Smooth muscle cell (in vitro differentiated cells): ENCODE data around the gene UTY. TPM values are rescaled to one million over a fixed set of nuclear protein-coding genes. Genes with fewer than 3 reads are reported as not detected.

Source experiments
- DNase-seq: peaks from one replicate; lab custom pipeline; 2025; ENCODE audit not compliant: unreplicated experiment; lab: John Stamatoyannopoulos, UW
- H2AFZ ChIP-seq: fragments of 200-600 bp; sonication (generic); 2 replicates; pipeline ENCODE4 v1.6.0; 2016; ENCODE audit warnings: antibody characterized with exemption, low read depth, mild to moderate bottlenecking
- H3F3A ChIP-seq: fragments of 200-600 bp; sonication (generic); 2 replicates; pipeline ENCODE4 v1.6.0; 2017; ENCODE audit warnings: antibody characterized with exemption, low read depth
- H3K27ac ChIP-seq: fragments of 200-600 bp; sonication (generic); 2 replicates; pipeline ENCODE4 v1.5.1; 2016; ENCODE audit warnings: low read depth, mild to moderate bottlenecking
- H3K27me3 ChIP-seq: fragments of 200-600 bp; sonication (generic); 2 replicates; pipeline ENCODE4 v1.6.1; 2016; ENCODE audit warnings: low read depth, mild to moderate bottlenecking
- H3K36me3 ChIP-seq: fragments of 200-600 bp; sonication (generic); 2 replicates; pipeline ENCODE4 v1.5.1; 2016; ENCODE audit warnings: low read depth
- H3K4me1 ChIP-seq: fragments of 200-600 bp; sonication (generic); 2 replicates; pipeline ENCODE4 v1.5.1; 2016; ENCODE audit warnings: low read depth
- H3K4me2 ChIP-seq: fragments of 200-600 bp; sonication (generic); 2 replicates; pipeline ENCODE4 v1.6.0; 2016; ENCODE audit warnings: mild to moderate bottlenecking
- H3K4me3 ChIP-seq: fragments of 200-600 bp; sonication (generic); 2 replicates; pipeline ENCODE4 v1.5.1; 2016; ENCODE audit warnings: mild to moderate bottlenecking
- H3K79me2 ChIP-seq: fragments of 200-600 bp; sonication (generic); 2 replicates; pipeline ENCODE4 v1.6.0; 2016; ENCODE audit warnings: low read depth, mild to moderate bottlenecking
- H3K9ac ChIP-seq: fragments of 200-600 bp; sonication (generic); 2 replicates; pipeline ENCODE4 v1.6.0; 2016; ENCODE audit warnings: low read depth
- H3K9me3 ChIP-seq: fragments of 200-600 bp; sonication (generic); replicated peaks from 2 replicates; pipeline ENCODE4 v1.5.1; 2016; ENCODE audit warnings: low read depth
- H4K20me1 ChIP-seq: fragments of 200-600 bp; sonication (generic); 2 replicates; pipeline ENCODE4 v1.6.0; 2016; ENCODE audit warnings: low read depth
- WGBS: methylation state at CpG from one replicate; pipeline ENCODE4 v1.1.7; 2016; ENCODE audit warnings: low lambda C conversion rate; 5-methylcytosine and 5-hydroxymethylcytosine counted together
- polyA plus RNA-seq: library from polyadenylated mRNA; unstranded; fragments of >200 nt; fragmentation: Nextera tagmentation; extraction: Ambion mirVana; gene quantifications from 2 replicates; pipeline ENCODE4 v1.2.1, GENCODE V29; 2016
- total RNA-seq: library from RNA; depleted of rRNA; stranded (reverse); fragments of >200 nt; gene quantifications from 2 replicates; pipeline ENCODE4 v1.2.3, GENCODE V29; 2014
- TF ChIP-seq, protein P1 (sequence below): fragments of 200-600 bp; sonication (generic); IDR thresholded peaks from 2 replicates; pipeline ENCODE4 v1.5.1; 2017; ENCODE audit warnings: borderline replicate concordance, mild to moderate bottlenecking, antibody characterized with exemption; ENCODE audit not compliant: insufficient read depth, poor library complexity, severe bottlenecking

Gene UTY
- total and polyA plus RNA-seq, 2 experiments from 2014 or later = not detected

DNA sequence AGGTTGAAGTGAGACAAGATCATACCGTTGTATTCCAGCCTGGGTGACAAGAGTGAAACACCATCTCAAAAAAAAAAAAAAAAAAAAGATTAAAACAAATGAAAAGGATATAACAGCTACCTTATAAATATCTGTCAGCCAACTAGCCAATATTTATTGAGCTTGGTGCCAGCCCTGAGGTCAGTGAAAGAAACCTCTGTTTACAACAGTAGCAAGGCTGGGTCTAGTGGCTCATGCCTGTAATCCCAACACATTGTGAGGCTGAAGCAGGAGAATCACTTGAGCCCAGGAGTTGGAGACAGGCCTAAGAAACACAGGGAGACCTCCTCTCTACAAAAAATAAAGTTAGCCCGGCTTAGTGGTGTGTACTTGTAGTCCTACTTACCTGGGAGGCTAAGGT lies 12.6 kb upstream of the UTY start:
- Histone ChIP-seq H3K9ac (no peak overlapping the region), H2AFZ (no peak overlapping the region), H3K79me2 (no peaks in the 10 kb centered on the region), H3K36me3 (no peaks in the 10 kb centered on the region), H3K27me3 (no peaks in the 10 kb centered on the region), H4K20me1 (no peaks in the 10 kb centered on the region), H3K27ac (no peak overlapping the region), H3K4me3 (no peak overlapping the region), H3K9me3 (no peaks in the 10 kb centered on the region), H3K4me1 (no peaks in the 10 kb centered on the region), H3K4me2 (no peak overlapping the region), H3F3A (no peaks in the 10 kb centered on the region)
- TF ChIP-seq, protein P1, sequence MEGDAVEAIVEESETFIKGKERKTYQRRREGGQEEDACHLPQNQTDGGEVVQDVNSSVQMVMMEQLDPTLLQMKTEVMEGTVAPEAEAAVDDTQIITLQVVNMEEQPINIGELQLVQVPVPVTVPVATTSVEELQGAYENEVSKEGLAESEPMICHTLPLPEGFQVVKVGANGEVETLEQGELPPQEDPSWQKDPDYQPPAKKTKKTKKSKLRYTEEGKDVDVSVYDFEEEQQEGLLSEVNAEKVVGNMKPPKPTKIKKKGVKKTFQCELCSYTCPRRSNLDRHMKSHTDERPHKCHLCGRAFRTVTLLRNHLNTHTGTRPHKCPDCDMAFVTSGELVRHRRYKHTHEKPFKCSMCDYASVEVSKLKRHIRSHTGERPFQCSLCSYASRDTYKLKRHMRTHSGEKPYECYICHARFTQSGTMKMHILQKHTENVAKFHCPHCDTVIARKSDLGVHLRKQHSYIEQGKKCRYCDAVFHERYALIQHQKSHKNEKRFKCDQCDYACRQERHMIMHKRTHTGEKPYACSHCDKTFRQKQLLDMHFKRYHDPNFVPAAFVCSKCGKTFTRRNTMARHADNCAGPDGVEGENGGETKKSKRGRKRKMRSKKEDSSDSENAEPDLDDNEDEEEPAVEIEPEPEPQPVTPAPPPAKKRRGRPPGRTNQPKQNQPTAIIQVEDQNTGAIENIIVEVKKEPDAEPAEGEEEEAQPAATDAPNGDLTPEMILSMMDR = no peak
- no CpG with 5 or more reads among the region's 2 CpGs for WGBS
- no peak for DNase-seq

DNA sequence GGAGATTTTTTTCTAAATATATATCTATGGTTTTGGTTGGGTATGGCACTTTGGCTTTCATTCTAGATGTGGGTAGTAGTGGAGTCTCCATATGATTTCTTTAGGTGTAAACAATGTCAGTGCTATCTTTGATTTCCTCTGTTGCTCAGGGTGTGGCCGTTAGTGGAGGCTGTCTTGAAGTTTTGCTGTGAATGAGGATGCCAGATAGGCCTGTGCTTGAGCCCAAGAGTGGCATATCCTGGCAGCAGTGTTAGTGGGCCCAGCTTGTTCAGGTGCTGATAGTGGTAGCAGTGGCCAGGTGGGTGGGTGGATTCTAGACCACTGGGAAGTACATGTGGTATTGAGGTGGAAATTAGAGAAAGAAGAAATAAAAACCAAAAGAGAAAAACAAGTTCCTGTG lies 8.9 kb upstream of the UTY start:
- no peaks in the 10 kb centered on the region for H3K4me1 ChIP-seq
- H3K27ac ChIP-seq = no peak overlapping the region
- TF ChIP-seq, protein P1 = no peak
- no peaks in the 10 kb centered on the region for H3K27me3 ChIP-seq
- no peak overlapping the region for H3K9ac ChIP-seq
- no peaks in the 10 kb centered on the region for H4K20me1 ChIP-seq
- H3K36me3 ChIP-seq = no peaks in the 10 kb centered on the region
- no peak overlapping the region for H2AFZ ChIP-seq
- DNase-seq = no peak
- no peak overlapping the region for H3K4me3 ChIP-seq
- WGBS = no CpG with 5 or more reads among the region's 1 CpG
- no peaks in the 10 kb centered on the region for H3K9me3 ChIP-seq
- no peaks in the 10 kb centered on the region for H3K79me2 ChIP-seq
- H3F3A ChIP-seq = no peaks in the 10 kb centered on the region
- no peak overlapping the region for H3K4me2 ChIP-seq

DNA sequence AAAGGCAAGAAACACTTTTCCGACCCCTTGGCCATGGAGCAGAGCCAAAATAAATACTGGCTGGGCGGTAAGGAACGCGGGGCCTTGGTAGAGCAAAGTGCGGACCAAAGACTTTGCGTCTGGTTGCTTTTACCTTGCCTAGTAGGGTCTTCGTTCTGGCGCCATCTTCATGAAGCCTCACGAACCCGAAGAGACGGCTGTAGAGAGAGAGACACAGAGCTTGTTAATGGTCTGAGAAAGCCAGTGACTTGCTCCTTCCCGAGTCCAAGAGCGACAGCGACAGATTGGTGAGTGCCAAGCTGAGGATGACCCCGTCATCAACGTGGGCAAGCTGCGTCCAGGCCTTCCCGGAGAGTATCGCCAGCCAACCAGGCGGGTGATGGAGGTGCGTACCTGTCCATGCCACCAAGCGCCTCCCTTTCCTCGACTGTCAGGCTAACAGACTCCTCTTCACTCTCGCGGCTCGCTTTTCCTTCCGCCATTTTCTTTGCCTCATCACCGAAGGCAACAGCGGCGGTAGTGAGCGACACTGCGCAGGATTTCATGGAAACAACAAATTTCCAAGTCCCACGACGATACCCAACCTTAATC lies 617 bp downstream of the UTY start:
- Histone ChIP-seq H3K27ac (no peak overlapping the region), H3K4me2 (no peak overlapping the region)
- TF ChIP-seq, protein P1 = no peak

GRCh38 chrY:13478126-13478785 lies 1.6 kb downstream of the UTY start:
- H3K4me2 ChIP-seq = no peak overlapping the region
- H3K9me3 ChIP-seq = no peaks in the 10 kb centered on the region
- no peaks in the 10 kb centered on the region for H3K79me2 ChIP-seq
- no peak overlapping the region for H3K9ac ChIP-seq
- no peaks in the 10 kb centered on the region for H3K4me1 ChIP-seq
- no peak overlapping the region for H3K27ac ChIP-seq
- H2AFZ ChIP-seq = no peak overlapping the region
- no peak for DNase-seq
- H3F3A ChIP-seq = no peaks in the 10 kb centered on the region
- H3K27me3 ChIP-seq = no peaks in the 10 kb centered on the region
- no peak overlapping the region for H3K4me3 ChIP-seq
- H3K36me3 ChIP-seq = no peaks in the 10 kb centered on the region
- WGBS = no CpG with 5 or more reads among the region's 15 CpGs
- TF ChIP-seq, protein P1 = no peak
- no peaks in the 10 kb centered on the region for H4K20me1 ChIP-seq

More for the DNA sequence above, 617 bp downstream of the UTY start:
- no peaks in the 10 kb centered on the region for H3K27me3 ChIP-seq
- no peaks in the 10 kb centered on the region for H4K20me1 ChIP-seq
- H3K4me3 ChIP-seq = no peak overlapping the region
- no peak for DNase-seq
- no peaks in the 10 kb centered on the region for H3K79me2 ChIP-seq
- H3K36me3 ChIP-seq = no peaks in the 10 kb centered on the region
- no peaks in the 10 kb centered on the region for H3K4me1 ChIP-seq
- H3F3A ChIP-seq = no peaks in the 10 kb centered on the region
- no CpG with 5 or more reads among the region's 34 CpGs for WGBS
- no peak overlapping the region for H2AFZ ChIP-seq
- H3K9ac ChIP-seq = no peak overlapping the region
- no peaks in the 10 kb centered on the region for H3K9me3 ChIP-seq
